HAP-1 (cell line): ENCODE measurements around the gene SEPTIN8.
A peak's percentile ranks its signal among the peaks of the same experiment; 100 is the strongest.

Source experiments
- DNase-seq, 2 experiments: peaks; one replicate each; pipeline ENCODE4 v3.0.0-alpha.2; 2016 to 2020; ENCODE audit warnings: low spot score in 2 of 2
- H3K27me3 ChIP-seq: fragments of 250-450 bp; sonication (Bioruptor Pico); 2 replicates; pipeline ENCODE4 v1.5.1; 2020; ENCODE audit warnings: low read depth, mild to moderate bottlenecking, moderate library complexity
- H3K36me3 ChIP-seq: fragments of 250-450 bp; sonication (Bioruptor Pico); replicated peaks from 2 replicates; pipeline ENCODE4 v1.5.1; 2020; ENCODE audit warnings: mild to moderate bottlenecking
- H3K4me1 ChIP-seq: fragments of 250-450 bp; sonication (Bioruptor Pico); 2 replicates; pipeline ENCODE4 v1.5.1; 2020; ENCODE audit warnings: mild to moderate bottlenecking
- H3K4me3 ChIP-seq: fragments of 250-450 bp; sonication (Bioruptor Pico); 2 replicates; pipeline ENCODE4 v1.5.1; 2020; ENCODE audit warnings: mild to moderate bottlenecking, moderate library complexity
- H3K9me3 ChIP-seq: fragments of 250-450 bp; sonication (Bioruptor Pico); 2 replicates; pipeline ENCODE4 v1.5.1; 2020; ENCODE audit warnings: mild to moderate bottlenecking, moderate library complexity
- in situ Hi-C: fragments of 300-500 bp; cut with MboI; formaldehyde crosslinking; loops from 3 replicates; pipeline ENCODE4 v1.14.3; 2020; ENCODE audit warnings: low sequenced_read_pairs, inconsistent platforms, mixed read lengths

SEPTIN8 gene

DNA sequence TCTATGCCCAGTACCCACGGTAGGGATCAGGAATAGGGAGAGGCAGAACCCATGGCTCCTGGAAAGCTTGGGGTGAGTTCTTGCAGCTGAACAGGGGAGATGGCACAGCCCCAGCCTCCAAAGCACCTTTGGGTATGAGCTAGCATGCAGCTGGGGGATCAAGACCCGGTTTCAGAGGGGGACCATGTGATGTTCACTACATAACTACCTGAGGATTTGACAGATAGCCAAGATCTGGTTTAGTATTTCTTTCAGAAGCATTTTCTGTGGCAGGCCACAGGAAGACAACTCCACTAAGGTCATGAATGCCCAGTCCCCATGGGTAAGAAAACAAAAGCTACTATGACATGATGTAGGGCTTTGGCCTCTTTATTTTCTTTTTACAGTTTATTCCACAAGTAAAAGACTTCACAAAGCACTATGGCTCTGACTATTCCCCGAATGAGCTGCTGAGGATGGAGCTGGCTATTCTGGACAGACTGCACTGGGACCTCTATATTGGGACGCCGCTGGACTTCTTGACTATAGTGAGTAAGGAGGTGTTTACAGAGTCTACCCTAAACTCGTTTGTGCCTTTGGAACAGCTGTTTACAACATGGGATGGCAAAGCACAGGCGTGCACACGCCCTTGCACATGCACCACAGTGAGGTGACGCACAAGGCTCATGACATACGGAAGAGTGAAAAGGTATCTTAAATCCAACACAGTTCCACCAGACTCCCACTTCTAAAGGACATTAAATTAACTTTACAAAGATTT is 26.4 kb downstream of the SEPTIN8 start:
- Histone ChIP-seq H3K27me3 (no peaks in the 10 kb centered on the region; the same call in 1 of the 2 replicates), H3K4me1 (no peaks in the 10 kb centered on the region), H3K9me3 (no peaks in the 10 kb centered on the region), H3K36me3 (no peaks in the 10 kb centered on the region), H3K4me3 (no peak overlapping the region)
- in situ Hi-C loops: no loop called here
- no peak for DNase-seq

DNA sequence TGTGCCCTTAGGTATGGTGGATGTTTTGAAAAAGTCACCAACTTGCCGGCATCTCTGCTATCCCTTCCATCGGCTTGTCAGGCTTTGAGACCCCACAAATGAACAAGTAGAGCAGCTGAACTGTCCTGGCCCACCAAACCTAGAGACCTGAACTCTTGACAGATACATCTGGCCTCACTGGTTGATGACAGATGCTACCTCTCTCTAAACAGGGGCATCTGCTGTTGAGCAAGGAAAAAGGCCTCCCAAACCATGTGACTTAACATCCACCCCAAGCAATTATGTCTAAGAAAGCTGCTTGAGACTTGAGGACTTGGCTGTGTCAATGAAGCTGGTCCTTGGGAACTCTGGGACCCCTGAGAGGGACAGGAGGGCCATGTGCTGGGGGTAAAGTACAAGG is 27.5 kb downstream of the SEPTIN8 start:
- no peak for DNase-seq
- in situ Hi-C loops: no loop called here
- H3K27me3 ChIP-seq: peaks cover 3% of the 10 kb centered on the region; the same call in 1 of the 2 replicates

DNA sequence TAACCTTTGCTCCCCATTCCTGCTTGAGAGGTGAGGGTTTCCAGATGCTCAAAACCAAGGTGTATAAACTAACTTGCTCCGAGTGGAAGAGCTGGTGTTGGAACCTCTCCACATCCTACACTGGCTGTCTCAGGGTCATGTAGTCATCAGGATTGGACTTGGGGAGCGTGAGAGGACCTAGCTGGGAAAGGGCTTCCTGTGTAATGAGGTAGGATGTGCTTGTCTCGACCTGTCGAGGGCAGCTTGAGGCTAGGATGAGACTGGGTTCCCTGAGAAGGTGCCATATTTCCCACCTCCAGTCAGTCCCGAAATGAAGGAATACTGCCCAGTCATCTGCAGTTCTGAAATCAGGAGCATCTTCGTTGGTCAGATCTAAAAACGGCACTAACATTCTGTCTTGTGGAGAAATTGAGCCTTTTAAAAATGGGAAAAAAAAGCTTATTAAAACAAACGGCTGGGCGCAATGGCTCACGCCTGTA is 28.5 kb downstream of the SEPTIN8 start:
- in situ Hi-C loops: no loop called here
- Histone ChIP-seq H3K36me3 (no peaks in the 10 kb centered on the region), H3K27me3 (peaks cover 3% of the 10 kb centered on the region; the same call in 1 of the 2 replicates), H3K4me1 (no peaks in the 10 kb centered on the region), H3K9me3 (no peaks in the 10 kb centered on the region), H3K4me3 (no peak overlapping the region)
- DNase-seq: no peak

More for the DNA sequence above, 27.5 kb downstream of the SEPTIN8 start:
- Histone ChIP-seq H3K4me1 (no peaks in the 10 kb centered on the region), H3K36me3 (no peaks in the 10 kb centered on the region), H3K4me3 (no peak overlapping the region), H3K9me3 (no peaks in the 10 kb centered on the region)

DNA sequence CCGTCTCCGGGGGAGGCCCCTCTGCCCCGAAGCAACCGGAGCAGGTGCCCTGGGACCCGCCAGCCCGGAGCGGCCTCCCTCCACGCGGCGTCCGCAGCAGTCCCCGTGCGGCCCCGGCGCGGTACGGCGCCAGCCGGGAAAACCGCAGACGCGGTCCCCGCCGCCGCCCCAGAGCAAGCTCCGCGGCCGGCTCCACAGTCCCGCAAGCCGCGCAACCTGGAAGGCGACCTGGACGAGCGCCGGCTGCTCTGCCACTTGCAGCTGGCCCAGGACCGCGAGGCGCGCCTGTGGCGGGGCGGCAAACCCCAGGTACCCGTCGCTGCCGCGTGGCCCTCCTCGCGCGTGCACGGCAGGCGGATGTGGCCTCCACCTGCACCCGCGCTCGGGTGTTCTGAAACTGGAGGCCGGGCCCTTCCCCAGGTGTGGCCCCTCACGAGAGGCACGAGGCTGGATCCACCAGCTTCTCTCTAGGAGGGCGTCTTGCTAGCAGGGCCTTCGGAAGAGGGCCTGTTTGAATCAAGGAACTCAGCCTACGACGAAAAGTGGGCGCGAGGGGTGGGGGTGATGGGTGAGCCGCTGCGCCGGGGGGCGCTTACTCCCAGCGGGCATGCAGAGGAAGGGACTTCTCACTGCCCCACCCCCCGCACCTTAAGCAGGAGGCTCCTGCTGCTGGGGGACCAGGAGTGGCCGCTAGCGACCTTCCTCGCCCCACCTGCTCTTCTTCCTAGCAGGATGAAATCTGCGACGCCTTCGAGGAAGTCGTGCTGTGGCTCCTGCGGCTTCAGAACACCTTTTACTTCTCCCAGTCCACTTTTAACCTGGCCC is 29.2 kb downstream of the SEPTIN8 start:
- H3K4me3 ChIP-seq: no peak overlapping the region
- peaks cover 3% of the 10 kb centered on the region; the same call in 1 of the 2 replicates for H3K27me3 ChIP-seq
- no peak for DNase-seq
- no peaks in the 10 kb centered on the region for H3K9me3 ChIP-seq
- no peaks in the 10 kb centered on the region for H3K4me1 ChIP-seq
- in situ Hi-C loops: no loop called here
- no peaks in the 10 kb centered on the region for H3K36me3 ChIP-seq

DNA sequence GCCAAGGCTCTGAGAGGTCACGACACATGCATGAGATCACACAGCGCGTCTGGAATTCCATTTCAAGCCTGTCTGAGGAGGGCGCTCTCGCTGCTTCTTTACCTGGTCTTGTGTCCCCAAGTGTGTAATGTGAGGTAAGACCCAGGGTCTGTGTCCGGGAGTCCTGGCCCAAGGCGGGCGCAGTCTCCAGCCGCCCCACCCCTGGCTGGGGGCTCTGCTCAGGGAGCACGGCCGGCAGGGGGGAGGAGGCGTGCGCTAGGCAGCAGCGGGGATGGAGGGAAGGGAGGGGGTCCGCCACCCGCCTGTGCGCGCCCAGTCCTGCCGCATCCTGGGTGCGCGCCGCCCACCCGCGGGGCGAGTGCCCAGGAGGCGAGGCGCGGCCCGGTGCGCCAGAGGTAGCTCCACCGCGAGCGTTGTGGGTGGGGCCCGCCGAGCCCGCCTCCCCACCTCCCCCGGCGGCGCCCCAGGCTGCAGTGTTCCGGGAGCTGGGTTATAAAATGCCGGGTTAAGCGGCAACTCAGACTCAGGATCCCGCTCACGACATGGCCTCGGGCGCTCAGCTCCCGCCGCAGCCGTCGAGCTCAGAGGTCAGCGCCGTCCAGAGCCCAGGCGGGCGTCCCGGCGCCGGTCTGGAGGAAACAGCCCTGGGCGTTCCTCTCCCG is 30.0 kb downstream of the SEPTIN8 start, which contains the start of gene CCNI2:
Gene CCNI2, plus strand, starts transcription at position 473 of the 662 bp plus-strand sequence. Its CDS starts 70 bp downstream, at position 543.
- Histone ChIP-seq H3K4me1 (no peaks in the 10 kb centered on the region), H3K4me3 (no peak within 1 kb of the TSS), H3K27me3 (peaks cover 3% of the 10 kb centered on the region; the same call in 1 of the 2 replicates), H3K9me3 (no peaks in the 10 kb centered on the region), H3K36me3 (no peaks in the 10 kb centered on the region)
- in situ Hi-C loops: no loop called here
- DNase-seq: no peak

DNA sequence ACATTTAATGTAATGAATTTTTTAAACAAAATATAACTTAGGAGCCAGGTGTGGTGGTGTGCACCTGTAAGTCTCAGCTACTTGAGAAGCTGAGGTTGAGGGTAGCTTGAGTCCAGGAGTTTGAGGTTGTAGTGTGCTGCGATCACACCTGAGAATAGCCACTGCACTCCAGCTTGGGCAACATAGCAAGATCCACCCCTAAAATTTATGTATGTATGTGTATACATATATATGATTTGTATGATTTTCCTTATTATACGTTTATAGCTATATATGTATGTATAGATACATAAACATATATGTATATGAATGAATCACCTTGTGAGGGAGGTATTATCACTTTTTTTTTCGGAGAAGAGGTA is 30.5 kb downstream of the SEPTIN8 start:
- Histone ChIP-seq H3K9me3 (no peaks in the 10 kb centered on the region), H3K4me3 (no peak overlapping the region), H3K4me1 (no peaks in the 10 kb centered on the region), H3K36me3 (no peaks in the 10 kb centered on the region), H3K27me3 (peaks cover 3% of the 10 kb centered on the region; the same call in 1 of the 2 replicates)
- DNase-seq: no peak
- in situ Hi-C loops: no loop called here

DNA sequence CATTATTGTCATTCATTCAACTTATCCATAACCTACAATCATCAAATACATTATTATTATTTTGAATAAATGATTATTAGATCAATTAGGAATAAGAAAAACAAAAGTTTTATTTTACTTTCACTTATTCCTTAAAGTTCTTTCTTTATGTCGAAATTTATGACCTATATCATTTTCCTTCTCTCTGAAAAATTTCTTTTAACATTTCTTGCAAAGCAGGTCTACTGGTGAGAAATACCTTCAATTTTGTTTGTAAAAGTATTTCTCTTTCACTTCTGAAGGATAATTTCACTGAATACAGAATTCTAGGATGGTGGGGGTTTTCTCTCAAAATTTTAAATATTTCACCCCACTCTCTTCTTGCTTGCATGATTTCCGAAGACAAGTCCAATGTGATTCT is 32.4 kb downstream of the SEPTIN8 start:
- H3K4me1 ChIP-seq: peaks cover 4% of the 10 kb centered on the region; the same call in 1 of the 2 replicates
- H3K9me3 ChIP-seq: no peaks in the 10 kb centered on the region
- no peaks in the 10 kb centered on the region for H3K36me3 ChIP-seq
- peaks cover 3% of the 10 kb centered on the region; the same call in 1 of the 2 replicates for H3K27me3 ChIP-seq
- H3K4me3 ChIP-seq: no peak overlapping the region
- in situ Hi-C loops: no loop called here
- no peak for DNase-seq

DNA sequence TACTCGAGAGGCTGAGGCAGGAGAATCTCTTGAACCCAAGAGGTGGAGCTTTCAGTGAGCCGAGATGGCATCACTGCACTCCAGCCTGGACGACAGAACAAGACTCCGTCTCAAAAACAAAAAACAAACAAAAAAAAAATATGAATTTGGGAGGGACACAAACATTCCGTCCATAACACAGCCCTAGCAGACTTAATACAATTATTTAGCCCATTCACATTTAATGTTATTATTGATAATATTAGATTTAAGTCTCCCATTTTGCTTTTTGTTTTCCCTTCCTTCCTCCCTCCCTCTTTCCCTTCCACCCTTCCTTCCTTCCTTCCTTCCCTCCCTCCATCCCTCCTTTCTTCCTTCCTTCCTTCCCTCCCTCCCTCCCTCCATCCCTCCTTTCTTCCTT is 34.4 kb downstream of the SEPTIN8 start:
- no peak for DNase-seq
- Histone ChIP-seq H3K4me3 (no peak overlapping the region), H3K9me3 (no peaks in the 10 kb centered on the region), H3K4me1 (peaks cover 11% of the 10 kb centered on the region), H3K36me3 (no peaks in the 10 kb centered on the region), H3K27me3 (peaks cover 3% of the 10 kb centered on the region; the same call in 1 of the 2 replicates)
- in situ Hi-C loops: no loop called here

DNA sequence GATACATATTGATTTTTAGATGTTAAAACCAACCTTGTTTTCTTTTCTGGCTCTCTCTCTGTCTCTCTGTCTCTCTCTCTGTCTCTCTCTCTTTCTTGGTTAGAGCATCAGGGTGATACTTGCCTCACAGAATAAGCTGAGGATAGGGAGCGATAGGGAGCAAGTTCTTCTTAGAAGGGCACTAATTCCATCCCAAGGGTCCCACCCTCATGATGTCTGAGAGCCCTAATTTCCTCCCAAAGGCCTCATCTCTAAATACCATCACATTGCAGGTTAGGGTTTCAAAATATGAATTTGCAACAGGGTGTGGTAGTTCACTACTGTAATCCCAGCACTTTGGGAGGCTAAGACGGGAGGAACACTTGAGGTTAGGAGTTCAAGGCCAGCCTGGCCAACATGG is 34.9 kb downstream of the SEPTIN8 start:
- no peaks in the 10 kb centered on the region for H3K9me3 ChIP-seq
- no peak for DNase-seq
- in situ Hi-C loops: no loop called here
- H3K27me3 ChIP-seq: peaks cover 3% of the 10 kb centered on the region; the same call in 1 of the 2 replicates
- H3K4me3 ChIP-seq: no peak overlapping the region
- peaks cover 12% of the 10 kb centered on the region for H3K4me1 ChIP-seq
- no peaks in the 10 kb centered on the region for H3K36me3 ChIP-seq

DNA sequence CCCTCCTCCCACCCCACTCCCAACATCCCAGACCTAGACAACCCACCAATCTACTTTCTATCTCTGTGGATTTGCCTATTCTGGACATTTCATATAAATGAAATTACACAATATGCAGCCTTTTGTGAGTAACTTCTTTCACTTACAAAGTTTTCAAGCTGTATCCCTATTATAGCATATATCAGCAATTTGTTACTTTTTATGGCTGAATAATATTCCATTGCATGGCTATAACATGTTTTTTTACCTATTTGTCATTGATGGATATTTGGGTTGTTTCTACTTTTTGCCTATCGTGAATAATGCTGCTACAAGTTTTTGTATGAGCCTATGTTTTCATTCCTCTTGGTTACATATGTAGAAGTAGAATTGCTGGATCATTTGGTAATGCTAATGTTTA is 37.8 kb downstream of the SEPTIN8 start:
- DNase-seq: no peak
- Histone ChIP-seq H3K4me1 (peaks cover 19% of the 10 kb centered on the region), H3K9me3 (no peaks in the 10 kb centered on the region), H3K27me3 (no peaks in the 10 kb centered on the region), H3K4me3 (no peak overlapping the region), H3K36me3 (no peaks in the 10 kb centered on the region)
- in situ Hi-C loops: no loop called here

DNA sequence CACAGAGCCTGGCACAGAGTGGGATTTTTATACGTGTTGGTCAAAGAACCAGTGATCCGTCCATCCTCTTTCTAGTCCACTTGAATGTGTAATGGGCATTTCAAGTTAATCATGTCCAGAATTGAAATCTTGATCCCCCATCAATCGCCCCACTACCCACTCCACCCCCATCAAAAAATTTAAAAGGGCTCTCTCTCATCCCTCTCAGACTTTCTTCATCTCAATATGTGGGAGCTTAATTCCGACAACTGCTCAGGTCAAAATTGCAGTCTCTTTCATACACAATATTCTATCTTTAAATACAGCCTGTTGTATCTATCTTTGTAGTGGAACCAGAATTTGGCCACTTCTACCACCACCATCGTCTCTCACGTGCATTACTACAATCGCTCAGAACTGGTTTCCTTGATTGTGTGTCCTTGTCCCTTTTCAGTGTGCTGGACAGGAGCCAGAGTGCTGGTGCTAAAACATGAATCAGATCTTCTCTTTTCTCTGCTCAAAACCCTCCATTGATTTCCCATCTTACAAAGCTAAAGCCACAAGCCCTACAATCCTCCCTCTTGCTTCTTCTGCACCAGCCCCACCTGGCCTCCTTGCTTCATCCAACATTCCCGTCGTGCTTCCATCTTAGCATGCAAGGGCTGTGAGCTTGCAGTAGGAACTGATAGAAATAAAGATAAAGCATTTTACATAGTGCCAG is 38.9 kb downstream of the SEPTIN8 start:
- H3K36me3 ChIP-seq: 0 out of 2 replicates have a peak, but pooled peaks cover 4% of the 10 kb centered on the region
- peak overlapping the region; percentile 88 for H3K4me3 ChIP-seq
- in situ Hi-C loops: no loop called here
- no peaks in the 10 kb centered on the region for H3K27me3 ChIP-seq
- peaks cover 19% of the 10 kb centered on the region for H3K4me1 ChIP-seq
- no peaks in the 10 kb centered on the region for H3K9me3 ChIP-seq
- no peak for DNase-seq

DNA sequence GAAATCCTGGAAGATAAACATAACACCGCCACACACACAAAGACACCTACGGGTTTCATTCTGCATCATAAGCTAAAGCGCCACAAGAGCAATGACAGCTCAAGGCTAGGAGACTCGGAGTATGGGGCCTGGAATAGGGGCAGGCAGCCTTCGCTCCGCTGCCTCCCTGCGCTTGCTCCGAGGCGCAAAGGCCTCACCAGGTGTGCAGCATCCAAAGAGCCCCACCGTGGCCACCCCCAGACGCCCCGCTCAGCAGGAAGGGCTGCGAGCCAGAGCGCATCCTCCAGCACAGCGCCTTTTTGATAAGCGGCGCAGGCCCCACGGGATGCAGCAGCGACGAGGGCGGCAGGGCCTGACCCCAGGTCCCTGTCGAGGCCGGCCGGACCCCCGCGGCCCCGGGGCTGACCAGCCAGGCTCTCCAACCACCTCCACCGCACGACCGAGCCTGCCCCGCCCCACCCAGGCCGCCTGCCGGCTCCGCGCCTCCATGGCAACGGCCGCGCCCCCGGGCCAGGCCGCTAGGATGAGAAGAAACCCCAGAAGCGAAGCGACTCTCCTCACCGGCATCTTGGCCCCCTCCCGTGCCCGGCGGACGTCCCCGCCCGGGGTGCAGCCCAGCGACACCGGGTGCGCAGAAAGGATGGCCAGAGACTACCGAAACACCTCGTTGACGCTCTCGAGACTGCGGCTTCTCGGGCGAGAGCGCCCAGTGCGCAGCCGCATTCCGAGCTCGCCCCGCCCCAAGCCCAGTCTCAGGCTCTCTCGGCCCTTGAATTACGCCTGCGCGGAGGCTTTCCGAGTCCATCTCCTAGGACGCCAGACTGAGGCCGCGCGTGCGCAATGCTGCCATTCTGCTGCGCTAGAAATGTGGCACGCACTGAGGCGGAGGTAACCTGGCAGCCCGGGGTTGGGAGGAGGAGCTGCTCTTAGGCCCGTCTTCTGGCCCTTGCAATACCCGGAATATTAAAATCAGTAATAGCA is 39.9 kb downstream of the SEPTIN8 start, which contains the start of gene KIF3A:
Gene KIF3A, minus strand, starts transcription at position 694 of the 981 bp plus-strand sequence. Its CDS starts 127 bp downstream, at position 567.
- DNase-seq: peak; percentile 90 to 99
- Histone ChIP-seq H3K4me3 (peak within 1 kb of the TSS; percentile 88), H3K36me3 (0 out of 2 replicates have a peak, but pooled peaks cover 4% of the 10 kb centered on the region), H3K27me3 (no peaks in the 10 kb centered on the region), H3K9me3 (no peaks in the 10 kb centered on the region), H3K4me1 (peaks cover 19% of the 10 kb centered on the region)
- in situ Hi-C loops: no loop called here
